ENCODE measurements around the gene PGPEP1. TPM values are rescaled to one million over a fixed set of nuclear protein-coding genes. Genes with fewer than 3 reads are reported as not detected.
A peak's percentile ranks its signal among the peaks of the same experiment; 100 is the strongest.
"Not testable (repeated sequence)": the region's sequence is repeated elsewhere in the genome, so short reads cannot be mapped to it uniquely, and the experiment has no call there.

The PGPEP1 gene
- polyA plus RNA-seq, 1 of the 3 experiments (the other 2 are of a cell fraction): 13.8 TPM

GRCh38 chr19:18322759-18323460 lies 17.5 kb upstream of the PGPEP1 start, which contains the start of gene LSM4 (continued):
- TF ChIP-seq MXI1 (IDR thresholded peaks at IDR 0.05; ENCODE audit: low read depth, low read length): peak; percentile 90
- no peak for TF ChIP-seq FOXM1 (IDR thresholded peaks at IDR 0.05; ENCODE audit: low read depth)
- TF ChIP-seq, protein P1, sequence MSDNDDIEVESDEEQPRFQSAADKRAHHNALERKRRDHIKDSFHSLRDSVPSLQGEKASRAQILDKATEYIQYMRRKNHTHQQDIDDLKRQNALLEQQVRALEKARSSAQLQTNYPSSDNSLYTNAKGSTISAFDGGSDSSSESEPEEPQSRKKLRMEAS (IDR thresholded peaks at IDR 0.05; ENCODE audit: low read depth): peak; percentile 82
- no peak for TF ChIP-seq USF1 (IDR thresholded peaks at IDR 0.05; ENCODE audit: borderline replicate concordance, low read depth)
- no peak for TF ChIP-seq TCF12 (IDR thresholded peaks at IDR 0.05)
- no peak for TF ChIP-seq RFX5 (IDR thresholded peaks at IDR 0.05; ENCODE audit: low read length)
- TF ChIP-seq MEF2A (IDR thresholded peaks at IDR 0.05; ENCODE audit: borderline replicate concordance, low read depth): no peak
- TF ChIP-seq RCOR1 (IDR thresholded peaks at IDR 0.05; ENCODE audit: low read length): no peak
- TF ChIP-seq, protein P2, sequence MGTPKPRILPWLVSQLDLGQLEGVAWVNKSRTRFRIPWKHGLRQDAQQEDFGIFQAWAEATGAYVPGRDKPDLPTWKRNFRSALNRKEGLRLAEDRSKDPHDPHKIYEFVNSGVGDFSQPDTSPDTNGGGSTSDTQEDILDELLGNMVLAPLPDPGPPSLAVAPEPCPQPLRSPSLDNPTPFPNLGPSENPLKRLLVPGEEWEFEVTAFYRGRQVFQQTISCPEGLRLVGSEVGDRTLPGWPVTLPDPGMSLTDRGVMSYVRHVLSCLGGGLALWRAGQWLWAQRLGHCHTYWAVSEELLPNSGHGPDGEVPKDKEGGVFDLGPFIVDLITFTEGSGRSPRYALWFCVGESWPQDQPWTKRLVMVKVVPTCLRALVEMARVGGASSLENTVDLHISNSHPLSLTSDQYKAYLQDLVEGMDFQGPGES (IDR thresholded peaks at IDR 0.05; ENCODE audit: low read depth, low read length): peak; percentile 52; the same call in 1 of the 2 replicates
- TF ChIP-seq YY1 (IDR thresholded peaks at IDR 0.05; ENCODE audit: low read depth): 0 out of 2 replicates have a peak, but pooled peaks have one; percentile 23
- peak; percentile 61 for TF ChIP-seq SMC3 (IDR thresholded peaks at IDR 0.05; ENCODE audit: low read depth, low read length)
- TF ChIP-seq EP300 (IDR thresholded peaks at IDR 0.05; ENCODE audit: borderline replicate concordance in 1 of 2, low read depth in 1 of 2, low read length in 1 of 2): no peak; a peak in 1 of 4 replicates
- peak; percentile 98 for TF ChIP-seq PBX3 (IDR thresholded peaks at IDR 0.05)
- no peak for TF ChIP-seq JUND (IDR thresholded peaks at IDR 0.05)
- TF ChIP-seq ZBTB33 (IDR thresholded peaks at IDR 0.05; ENCODE audit: borderline replicate concordance, low read depth): peak; percentile 77
- TF ChIP-seq ELF1 (IDR thresholded peaks at IDR 0.05): no peak; the same call in 1 of the 2 replicates
- TF ChIP-seq TAF1 (IDR thresholded peaks at IDR 0.05; ENCODE audit: borderline replicate concordance, low read depth, low read length): peak; percentile 74; the same call in 1 of the 2 replicates
- no peak for TF ChIP-seq FOXJ3 (CRISPR knock-in tag; IDR thresholded peaks at IDR 0.05)
- peak; percentile 55 for TF ChIP-seq RAD21 (IDR thresholded peaks at IDR 0.05; ENCODE audit: low read length)
- peak; percentile 91 for TF ChIP-seq NRF1 (IDR thresholded peaks at IDR 0.05; ENCODE audit: low read depth, low read length)

DNA sequence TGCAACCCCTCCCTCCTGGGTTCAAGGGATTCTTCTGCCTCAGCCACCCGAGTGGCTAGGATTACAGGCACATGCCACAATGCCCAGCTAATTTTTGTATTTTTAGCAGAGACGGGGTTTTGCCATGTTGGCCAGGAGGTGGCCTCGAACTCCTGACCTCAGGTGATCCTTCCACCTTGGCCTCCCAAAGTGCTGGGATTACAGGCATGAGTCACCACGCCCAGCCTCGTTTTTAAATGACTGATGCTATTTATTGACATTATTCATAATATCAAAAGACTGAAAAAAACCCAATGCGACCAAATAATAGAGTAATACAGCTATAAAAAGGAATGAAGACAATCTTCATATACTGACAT lies 16.0 kb upstream of the PGPEP1 start:
- H3K36me3 ChIP-seq (replicated peaks in 1 of 2; ENCODE audit: control insufficient read depth in 1 of 2, insufficient read depth in 2 of 2, low read length in 1 of 2); H3K4me3 ChIP-seq (ENCODE audit: low read depth in 2 of 2, low read length in 1 of 2); H3K9me3 ChIP-seq; H3K27me3 ChIP-seq (ENCODE audit: insufficient read depth); H3K4me2 ChIP-seq; H3K9me2 ChIP-seq; DNase-seq; H4K20me1 ChIP-seq (ENCODE audit: insufficient read depth): not testable (repeated sequence)
- Histone ChIP-seq H3K4me1 (ENCODE audit: control insufficient read depth in 1 of 2, insufficient read depth in 2 of 2, low read depth in 1 of 2, low read length in 1 of 2) (peaks cover 25 to 26% of the 10 kb centered on the region in 2 experiments; a peak in 3 of 4 replicates), H3K9ac (0 out of 2 replicates have a peak overlapping the region, but pooled peaks have one; percentile 68), H3K79me2 (ENCODE audit: insufficient read depth) (peaks cover 35% of the 10 kb centered on the region), H3K27ac (ENCODE audit: low read depth in 2 of 2, low read length in 1 of 2) (peak overlapping the region in 1 of 2 experiments; percentile 88; a peak in 3 of 4 replicates), H2AFZ (ENCODE audit: low read depth) (peak overlapping the region; percentile 89; the same call in 1 of the 2 replicates), H3F3A (replicated peaks; ENCODE audit: insufficient read depth) (peaks cover 18% of the 10 kb centered on the region)
- POLR2A ChIA-PET: interaction anchor here (0.9 to 1.0 kb wide), 2 partner anchors 43 to 44 kb away, joined by 3 to 5 read pairs; partner anchors contain the start of gene JUND
- 72% methylated on average over 6 of the region's 6 CpGs for WGBS (ENCODE audit: low lambda C conversion rate)
- CTCF ChIA-PET: interaction anchor here (0.7 to 7.7 kb wide), 3 partner anchors 15 to 47 kb away, joined by 3 to 216 read pairs (median 3); partner anchors contain the start of genes IQCN and JUND

All from SK-N-SH (cell line).